ENCODE data around the gene SLC24A2. TPM values are rescaled to one million over a fixed set of nuclear protein-coding genes. Genes with fewer than 3 reads are reported as not detected.

The SLC24A2 gene
- total RNA-seq, 2 donors from 2014 or later = not detected

DNA sequence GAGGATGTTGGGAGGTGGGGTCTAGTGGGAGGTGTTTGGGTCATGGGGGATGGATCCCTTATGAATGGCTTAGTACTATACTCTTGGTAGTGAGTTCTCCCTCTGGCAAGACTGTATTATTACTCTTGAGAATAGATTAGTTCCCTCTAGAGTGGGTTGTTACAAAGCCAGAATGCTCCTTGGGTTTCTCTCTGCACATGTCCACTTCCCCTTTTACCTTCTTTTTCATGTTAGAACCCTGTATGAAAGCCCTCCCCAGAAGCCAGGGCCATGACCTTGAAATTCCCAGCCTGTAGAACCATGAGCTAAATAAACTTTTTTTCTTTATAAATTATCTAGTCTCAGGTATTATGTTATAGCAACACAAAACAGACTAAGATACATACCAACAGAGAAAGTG, 31.1 kb downstream of the SLC24A2 start:
- Histone ChIP-seq H3K9me3 (no peaks in the 10 kb centered on the region), H3K4me3 (no peak overlapping the region), H3K27ac (no peak overlapping the region), H3K4me1 (no peaks in the 10 kb centered on the region), H3K27me3 (no peaks in the 10 kb centered on the region), H3K36me3 (no peaks in the 10 kb centered on the region)
- no peak for DNase-seq (ENCODE audit: low spot score)
- TF ChIP-seq, protein P1, sequence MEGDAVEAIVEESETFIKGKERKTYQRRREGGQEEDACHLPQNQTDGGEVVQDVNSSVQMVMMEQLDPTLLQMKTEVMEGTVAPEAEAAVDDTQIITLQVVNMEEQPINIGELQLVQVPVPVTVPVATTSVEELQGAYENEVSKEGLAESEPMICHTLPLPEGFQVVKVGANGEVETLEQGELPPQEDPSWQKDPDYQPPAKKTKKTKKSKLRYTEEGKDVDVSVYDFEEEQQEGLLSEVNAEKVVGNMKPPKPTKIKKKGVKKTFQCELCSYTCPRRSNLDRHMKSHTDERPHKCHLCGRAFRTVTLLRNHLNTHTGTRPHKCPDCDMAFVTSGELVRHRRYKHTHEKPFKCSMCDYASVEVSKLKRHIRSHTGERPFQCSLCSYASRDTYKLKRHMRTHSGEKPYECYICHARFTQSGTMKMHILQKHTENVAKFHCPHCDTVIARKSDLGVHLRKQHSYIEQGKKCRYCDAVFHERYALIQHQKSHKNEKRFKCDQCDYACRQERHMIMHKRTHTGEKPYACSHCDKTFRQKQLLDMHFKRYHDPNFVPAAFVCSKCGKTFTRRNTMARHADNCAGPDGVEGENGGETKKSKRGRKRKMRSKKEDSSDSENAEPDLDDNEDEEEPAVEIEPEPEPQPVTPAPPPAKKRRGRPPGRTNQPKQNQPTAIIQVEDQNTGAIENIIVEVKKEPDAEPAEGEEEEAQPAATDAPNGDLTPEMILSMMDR (IDR thresholded peaks at IDR 0.05) = no peak

DNA sequence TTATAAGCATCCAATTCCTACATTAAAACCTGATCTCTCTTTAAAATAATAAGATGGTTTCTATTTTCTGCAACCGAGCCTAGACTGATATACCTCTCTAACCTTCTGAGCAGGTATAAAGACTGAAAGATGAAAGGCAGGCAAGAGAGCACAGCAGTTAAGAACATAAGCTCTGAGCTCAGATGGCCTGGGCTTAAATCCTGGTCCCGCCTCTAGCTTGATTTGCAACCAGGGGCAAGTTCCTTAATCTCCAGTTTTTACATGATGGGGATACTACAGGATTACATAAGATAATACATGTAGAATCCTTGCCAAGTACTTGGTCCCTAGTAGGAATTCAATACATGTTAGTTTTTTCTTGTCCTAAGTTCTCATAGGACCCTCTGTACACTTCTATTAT, 33.9 kb downstream of the SLC24A2 start:
- H3K27me3 ChIP-seq = no peaks in the 10 kb centered on the region
- TF ChIP-seq, protein P1 (IDR thresholded peaks at IDR 0.05) = no peak
- DNase-seq (ENCODE audit: low spot score) = no peak

DNA sequence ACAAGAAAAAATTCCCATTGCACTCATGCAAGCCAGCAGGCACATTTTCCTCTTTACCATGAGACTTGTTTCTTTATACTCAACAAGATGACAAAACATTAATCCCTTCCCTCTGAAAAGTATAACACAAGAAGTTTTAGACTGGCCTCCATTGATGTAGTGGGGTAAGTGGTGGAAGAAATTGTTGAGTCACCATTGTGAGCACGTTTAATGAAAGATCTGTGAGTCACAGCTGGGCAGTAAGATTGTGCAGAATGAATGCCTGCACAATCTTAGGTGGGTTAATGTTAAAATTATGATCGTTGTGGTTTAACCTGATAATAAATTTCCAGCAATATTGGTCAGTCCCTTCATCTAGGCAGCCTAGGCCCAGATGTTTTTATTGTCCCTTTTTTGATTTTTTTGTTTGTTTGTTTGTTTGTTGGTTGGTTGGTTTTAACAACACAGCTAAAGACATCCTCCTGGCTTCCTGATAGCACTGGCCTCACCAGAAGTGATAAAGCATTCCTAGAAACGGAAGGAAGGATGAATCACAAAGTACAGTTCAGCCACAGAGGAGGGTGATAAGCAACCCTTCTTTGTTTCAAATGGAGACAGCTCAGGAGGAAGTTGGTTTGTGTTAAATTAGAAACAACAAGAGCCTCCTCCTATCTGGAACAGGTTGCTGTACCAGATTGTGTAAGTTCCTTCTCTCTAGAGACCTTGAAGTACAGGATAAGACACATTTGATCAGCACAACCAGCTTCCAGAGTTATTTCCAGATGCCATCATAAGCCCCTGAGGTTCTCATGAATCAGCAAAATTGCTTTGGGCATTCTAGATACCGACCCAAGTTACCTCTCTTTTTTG, 40.3 kb downstream of the SLC24A2 start:
- H3K36me3 ChIP-seq = no peaks in the 10 kb centered on the region
- no peak overlapping the region for H3K4me3 ChIP-seq
- DNase-seq (ENCODE audit: low spot score) = no peak
- no peaks in the 10 kb centered on the region for H3K4me1 ChIP-seq
- no peak overlapping the region for H3K27ac ChIP-seq
- no peaks in the 10 kb centered on the region for H3K27me3 ChIP-seq
- TF ChIP-seq, protein P1 (IDR thresholded peaks at IDR 0.05) = no peak
- no peaks in the 10 kb centered on the region for H3K9me3 ChIP-seq

More for the DNA sequence above, 33.9 kb downstream of the SLC24A2 start:
- H3K36me3 ChIP-seq = no peaks in the 10 kb centered on the region
- no peak overlapping the region for H3K4me3 ChIP-seq
- H3K9me3 ChIP-seq = no peaks in the 10 kb centered on the region
- H3K4me1 ChIP-seq = no peaks in the 10 kb centered on the region
- H3K27ac ChIP-seq = no peak overlapping the region

DNA sequence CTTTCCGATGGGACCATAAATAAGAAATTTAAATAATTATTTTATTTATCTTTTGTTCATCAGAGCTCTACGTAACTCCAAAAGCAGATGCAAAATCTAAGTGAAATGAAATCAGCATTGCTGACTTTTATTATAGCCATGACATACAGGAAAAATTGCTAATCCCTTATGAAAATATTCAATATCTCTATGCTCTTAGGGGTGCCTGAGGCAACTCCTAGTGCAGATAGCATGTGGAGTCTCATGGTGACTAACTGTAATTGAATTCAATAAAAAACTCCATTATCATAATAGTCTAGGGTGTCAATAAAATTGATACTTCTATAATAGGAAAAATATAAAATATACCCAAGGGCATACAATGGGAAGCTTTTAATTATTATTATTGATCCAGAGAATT, 42.6 kb downstream of the SLC24A2 start:
- H3K4me3 ChIP-seq = no peak overlapping the region
- no peaks in the 10 kb centered on the region for H3K4me1 ChIP-seq
- no peaks in the 10 kb centered on the region for H3K36me3 ChIP-seq
- no peak for DNase-seq (ENCODE audit: low spot score)
- H3K9me3 ChIP-seq = no peaks in the 10 kb centered on the region
- H3K27ac ChIP-seq = no peak overlapping the region
- no peaks in the 10 kb centered on the region for H3K27me3 ChIP-seq
- TF ChIP-seq, protein P1 (IDR thresholded peaks at IDR 0.05) = no peak

DNA sequence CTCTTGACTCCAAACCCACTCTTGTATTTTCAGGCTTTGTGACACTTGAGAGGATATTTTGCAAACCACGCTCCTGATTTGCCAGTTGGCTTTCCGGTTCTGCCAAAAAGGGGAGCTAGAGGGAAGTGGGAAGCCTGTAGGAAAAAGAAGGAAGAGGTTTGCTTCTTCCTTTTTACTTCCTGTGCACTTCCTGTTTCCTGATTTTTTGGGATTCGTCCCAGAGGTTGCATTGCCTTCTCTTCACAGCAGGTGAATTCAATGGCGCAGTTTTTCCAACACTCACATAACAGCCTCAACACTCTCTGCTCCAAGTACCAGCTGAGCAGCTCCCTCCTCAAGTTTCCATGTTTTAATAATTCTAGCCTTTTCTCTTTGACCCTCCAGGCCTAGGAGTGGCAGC, 47.7 kb downstream of the SLC24A2 start:
- Histone ChIP-seq H3K9me3 (no peaks in the 10 kb centered on the region), H3K27me3 (no peaks in the 10 kb centered on the region), H3K4me1 (no peaks in the 10 kb centered on the region), H3K36me3 (no peaks in the 10 kb centered on the region), H3K27ac (no peak overlapping the region), H3K4me3 (no peak overlapping the region)
- DNase-seq (ENCODE audit: low spot score) = no peak
- TF ChIP-seq, protein P1 (IDR thresholded peaks at IDR 0.05) = no peak

Data from right atrium auricular region (tissue), 2 donors.